Activated CD8-positive, alpha-beta memory T cell treated with anti-CD3 and anti-CD28 coated beads for 36 hours (primary cell): Measurements from ENCODE around the gene PDILT. TPM values are rescaled to one million over a fixed set of nuclear protein-coding genes. Genes with fewer than 3 reads are reported as not detected.

Experiments used
- CTCF ChIA-PET: fragments of 350-600 bp; sonication (Branson Sonifier 250); formaldehyde crosslinking; loops from one replicate; lab custom pipeline; 2021; ENCODE audit warnings: antibody characterized with exemption; lab: Charles Lee
- POLR2A ChIA-PET: fragments of 350-600 bp; sonication (Branson Sonifier 250); formaldehyde crosslinking; loops from one replicate; lab custom pipeline; 2021; ENCODE audit warnings: antibody characterized with exemption; lab: Charles Lee
- total RNA-seq, 2 experiments: library from RNA; stranded (reverse); gene quantifications; one replicate each; pipeline ENCODE4 v1.2.3, GENCODE V29; 2021

The PDILT gene
- total RNA-seq, 2 experiments from 2014 or later, result not detected

- POLR2A ChIA-PET, result no interaction called here
- CTCF ChIA-PET, result interaction anchor here (1.2 kb wide), 1 partner anchor 10 kb away, joined by 3 read pairs; no protein-coding TSS in a partner anchor
Observed at GRCh38 chr16:20310421-20311395, 93.8 kb downstream of the PDILT start.

GRCh38 chr16:20309786-20310185 is 94.8 kb downstream of the PDILT start:
- ChIA-PET CTCF (interaction anchor here (1.2 kb wide), 1 partner anchor 9 kb away, joined by 3 read pairs; no protein-coding TSS in a partner anchor), POLR2A (no interaction called here)

Other genes with a start within 250 kb of the PDILT start
- not detected for gene GP2, start 77.2 kb downstream of the PDILT start, total RNA-seq
- not detected for gene UMOD, start 52.0 kb downstream of the PDILT start, total RNA-seq
- gene ACSM5, start 4.8 kb upstream of the PDILT start, total RNA-seq, result not detected
- not detected for gene ACSM2A, start 46.8 kb upstream of the PDILT start, total RNA-seq
- gene ACSM2B, start 171.6 kb upstream of the PDILT start, total RNA-seq, result not detected